IMR-90 (cell line): ENCODE data around the gene OR4Q3. TPM values are rescaled to one million over a fixed set of nuclear protein-coding genes. Genes with fewer than 3 reads are reported as not detected.
"Not testable (repeated sequence)": the region's sequence is repeated elsewhere in the genome, so short reads cannot be mapped to it uniquely, and the experiment has no call there.

Experiments used
- ATAC-seq: fragments of 200-7000 bp; cut with Tn5 transposase; 2 replicates; pipeline ENCODE4 v1.9.1; 2020; ENCODE audit warnings: low read depth, mild to moderate bottlenecking, moderate library complexity
- BruUV-seq: library from RNA; stranded (reverse); fragments of 400-500 nt; replicated peaks from 2 replicates; lab custom pipeline; 2021; lab: Mats Ljungman, UMichigan
- CTCF ChIA-PET: fragments of 300-600 bp; formaldehyde crosslinking; extraction: SDS; loops from one replicate; lab custom pipeline; 2021; ENCODE audit warnings: antibody characterized with exemption; lab: Yijun Ruan, JAX
- POLR2A ChIA-PET: fragments of 300-600 bp; sonication (Branson Sonifier 250); formaldehyde crosslinking; loops from one replicate; lab custom pipeline; 2022; ENCODE audit warnings: antibody characterized with exemption; ENCODE audit not compliant: unreplicated experiment; lab: Charles Lee
- DNase-seq: peaks from one replicate; pipeline ENCODE4 v3.0.0; 2013
- H2AFZ ChIP-seq: replicated peaks from 2 replicates; pipeline ENCODE3; 2013; ENCODE audit warnings: low read length, mild to moderate bottlenecking; ENCODE audit not compliant: poor library complexity
- H2AK5ac ChIP-seq: 2 replicates; pipeline ENCODE4 v1.6.1; 2013; ENCODE audit warnings: low read depth, low read length, inconsistent platforms
- H2AK9ac ChIP-seq: replicated peaks from 2 replicates; pipeline ENCODE3; 2013; ENCODE audit warnings: mild to moderate bottlenecking, low read depth, low read length, moderate library complexity; ENCODE audit not compliant: poor library complexity
- H2BK120ac ChIP-seq: 2 replicates; pipeline ENCODE4 v1.6.1; 2013; ENCODE audit warnings: low read depth, low read length, inconsistent platforms
- H2BK15ac ChIP-seq: 3 replicates; pipeline ENCODE4 v1.6.1; 2013; ENCODE audit warnings: low read depth, low read length, inconsistent platforms
- H2BK20ac ChIP-seq: 2 replicates; pipeline ENCODE4 v1.6.1; 2013; ENCODE audit warnings: low read depth, mild to moderate bottlenecking, inconsistent platforms, low read length, moderate library complexity
- H2BK5ac ChIP-seq: 2 replicates; pipeline ENCODE4 v1.6.1; 2013; ENCODE audit warnings: mild to moderate bottlenecking, low read depth, low read length, inconsistent platforms; ENCODE audit not compliant: poor library complexity, severe bottlenecking
- H3K14ac ChIP-seq: replicated peaks from 2 replicates; pipeline ENCODE4 v1.6.1; 2013; ENCODE audit warnings: low read depth, low read length, inconsistent platforms
- H3K18ac ChIP-seq: 2 replicates; pipeline ENCODE4 v1.6.1; 2013; ENCODE audit warnings: low read depth, low read length, control low read depth
- H3K23ac ChIP-seq: 2 replicates; pipeline ENCODE4 v1.6.1; 2013; ENCODE audit warnings: low read depth, low read length, inconsistent platforms
- H3K27ac ChIP-seq: 2 replicates; pipeline ENCODE4 v1.5.1; 2013; ENCODE audit warnings: mild to moderate bottlenecking, control low read depth, low read length; ENCODE audit not compliant: insufficient read depth
- H3K27me3 ChIP-seq: 2 replicates; pipeline ENCODE4 v1.6.1; 2013; ENCODE audit warnings: low read length; ENCODE audit not compliant: control insufficient read depth, insufficient read depth
- H3K36me3 ChIP-seq: 2 replicates; pipeline ENCODE4 v1.6.1; 2013; ENCODE audit warnings: low read length, mixed read lengths; ENCODE audit not compliant: control insufficient read depth, insufficient read depth
- H3K4ac ChIP-seq: 2 replicates; pipeline ENCODE4 v1.6.1; 2013; ENCODE audit warnings: low read depth, low read length, inconsistent platforms
- H3K4me1 ChIP-seq: 2 replicates; pipeline ENCODE4 v1.6.1; 2013; ENCODE audit warnings: low read length, mixed read lengths; ENCODE audit not compliant: control insufficient read depth, insufficient read depth
- H3K4me2 ChIP-seq: 2 replicates; pipeline ENCODE4 v1.6.1; 2013; ENCODE audit warnings: low read depth, mild to moderate bottlenecking, control low read depth, low read length, moderate library complexity
- H3K4me3 ChIP-seq: 2 replicates; pipeline ENCODE4 v1.5.1; 2013; ENCODE audit warnings: low read depth, mild to moderate bottlenecking, control low read depth, low read length, moderate library complexity; ENCODE audit not compliant: insufficient read depth
- H3K56ac ChIP-seq: 2 replicates; pipeline ENCODE4 v1.6.1; 2013; ENCODE audit warnings: low read length, inconsistent platforms; ENCODE audit not compliant: insufficient read depth; ENCODE audit errors: extremely low read depth
- H3K79me1 ChIP-seq, 2 experiments: 2 replicates each; pipeline ENCODE4 v1.6.1; 2013; ENCODE audit warnings: low read length in 2 of 2, inconsistent platforms in 1 of 2, low read depth in 1 of 2
- H3K9ac ChIP-seq: 2 replicates; pipeline ENCODE4 v1.6.1; 2013; ENCODE audit warnings: low read depth, low read length, control low read depth
- H3K9me1 ChIP-seq: 2 replicates; pipeline ENCODE4 v1.6.1; 2013; ENCODE audit warnings: low read length, inconsistent platforms; ENCODE audit not compliant: insufficient read depth
- H3K9me3 ChIP-seq: 2 replicates; pipeline ENCODE4 v1.6.1; 2013; ENCODE audit warnings: low read length; ENCODE audit not compliant: control insufficient read depth, insufficient read depth
- H4K20me1 ChIP-seq: 2 replicates; pipeline ENCODE4 v1.6.1; 2013; ENCODE audit warnings: low read length, inconsistent platforms; ENCODE audit not compliant: insufficient read depth
- H4K5ac ChIP-seq: 2 replicates; pipeline ENCODE4 v1.6.1; 2013; ENCODE audit warnings: mild to moderate bottlenecking, low read depth, low read length, control low read depth
- H4K8ac ChIP-seq, 2 experiments: 2 replicates each; pipeline ENCODE4 v1.6.1; 2013; ENCODE audit warnings: low read depth in 2 of 2, low read length in 2 of 2, control low read depth in 1 of 2, inconsistent platforms in 1 of 2
- H4K91ac ChIP-seq: 2 replicates; pipeline ENCODE4 v1.6.1; 2013; ENCODE audit warnings: low read depth, low read length, inconsistent platforms; ENCODE audit not compliant: insufficient read depth
- whole genome bisulfite sequencing, 2 experiments: methylation state at CpG; one replicate each; pipeline versions ENCODE4 v1.1.5 to v1.1.7; 2013; ENCODE audit warnings: missing lambda C conversion rate in 2 of 2; ENCODE audit not compliant: insufficient read length in 1 of 2; ENCODE audit errors: extremely low coverage in 2 of 2; 5-methylcytosine and 5-hydroxymethylcytosine counted together
- dilution Hi-C: fragments of 300-500 bp; cut with HindIII; formaldehyde crosslinking; loops from one replicate; pipeline ENCODE4 v1.14.3; 2018; ENCODE audit warnings: low sequenced_read_pairs; ENCODE audit not compliant: unreplicated experiment
- in situ Hi-C: fragments of 300-500 bp; cut with MboI; formaldehyde crosslinking; loops from 3 replicates; pipeline ENCODE4 v1.14.3; 2019; ENCODE audit warnings: low sequenced_read_pairs, inconsistent platforms, mixed read lengths
- intact Hi-C: fragments of 100-400 bp; cut with micrococcal nuclease; formaldehyde crosslinking; loops from 2 replicates; pipeline ENCODE4 v1.10.0; 2022
- microRNA-seq, 2 experiments: library from miRNA; stranded (forward) in 1 of 2; unstranded in 1 of 2; fragments of 10-50 nt in 1 of 2; fragments of <30 nt in 1 of 2; gene quantifications in 1 of 2; microRNA quantifications in 1 of 2; one replicate each; pipeline versions ENCODE3 to v1.1.0; 2013 to 2020; ENCODE audit not compliant: insufficient read depth in 1 of 2, insufficient read length in 1 of 2, unreplicated experiment in 1 of 2
- polyA plus RNA-seq, 3 experiments: library from polyadenylated mRNA; depleted of rRNA; stranded (reverse); fragments of >200 nt; gene quantifications; 2 replicates each; pipeline ENCODE4 v1.2.3, GENCODE V29; 2012; ENCODE audit warnings: low replicate concordance in 1 of 3
- small RNA-seq, 5 experiments: library from RNA; depleted of rRNA; stranded (forward); fragments of <200 nt; gene quantifications; one replicate each; pipeline ENCODE3, GENCODE V24; 2012
- total RNA-seq: library from RNA; depleted of rRNA; stranded (reverse); fragments of >200 nt; gene quantifications from 2 replicates; pipeline ENCODE4 v1.2.3, GENCODE V29; 2012; rRNA removed

OR4Q3 gene
- total and polyA plus RNA-seq, 2 of the 4 experiments (the other 2 are of a cell fraction): not detected

GRCh38 chr14:19796520-19797108 lies 53.2 kb downstream of the OR4Q3 start:
- H3K9me1 ChIP-seq, POLR2A ChIA-PET, H2AK5ac ChIP-seq, H3K79me1 ChIP-seq, H2BK120ac ChIP-seq, H3K4me3 ChIP-seq, H3K56ac ChIP-seq, dilution Hi-C loops, DNase-seq, H2AFZ ChIP-seq, H4K8ac ChIP-seq, H4K20me1 ChIP-seq, in situ Hi-C loops, H3K36me3 ChIP-seq, ATAC-seq, intact Hi-C loops, H2BK5ac ChIP-seq, H3K4me2 ChIP-seq, H2BK15ac ChIP-seq, H4K91ac ChIP-seq, CTCF ChIA-PET, H3K27me3 ChIP-seq, H3K23ac ChIP-seq, BruUV-seq, H3K9ac ChIP-seq, H3K18ac ChIP-seq, H2AK9ac ChIP-seq, H4K5ac ChIP-seq, H3K14ac ChIP-seq, H2BK20ac ChIP-seq, H3K4ac ChIP-seq, H3K27ac ChIP-seq, H3K4me1 ChIP-seq: not testable (repeated sequence)
- WGBS, 2 experiments: 43% methylated on average over 4 of the region's 10 CpGs; no CpG with 5 or more reads in 1 of the 2 experiments
- H3K9me3 ChIP-seq: peaks cover 36% of the 10 kb centered on the region

Small RNA genes lying within 50 kb of the gene (microRNA-seq; reads per million reads assigned to microRNA genes)
- not detected for gene AL512310.1 (ENCODE audit: insufficient read depth, insufficient read length)

Small RNA genes lying within 50 kb of the gene (small RNA-seq; reads per million reads assigned to genes)
- gene AL512310.1: 0 reads per million in 5 experiments

Other genes with a start within 250 kb of the OR4Q3 start
- gene OR11H2, start 29.7 kb upstream of the OR4Q3 start, total RNA-seq: not detected in 2 replicates
- gene OR11H2, start 29.7 kb upstream of the OR4Q3 start, polyA plus RNA-seq (2012; rRNA removed): not detected in 2 replicates
- not detected in 2 replicates for gene OR4M1, start 29.9 kb downstream of the OR4Q3 start, total RNA-seq
- gene OR4M1, start 29.9 kb downstream of the OR4Q3 start, polyA plus RNA-seq (2012; rRNA removed): not detected in 2 replicates
- gene OR4N2, start 60.2 kb downstream of the OR4Q3 start, total RNA-seq: not detected in 2 replicates
- gene OR4N2, start 60.2 kb downstream of the OR4Q3 start, polyA plus RNA-seq (2012; rRNA removed): not detected in 2 replicates
- gene OR4K2, start 131.6 kb downstream of the OR4Q3 start, total RNA-seq: not detected in 2 replicates
- not detected in 2 replicates for gene OR4K2, start 131.6 kb downstream of the OR4Q3 start, polyA plus RNA-seq (2012; rRNA removed)
- not detected in 2 replicates for gene OR4K5, start 177.0 kb downstream of the OR4Q3 start, total RNA-seq
- gene OR4K5, start 177.0 kb downstream of the OR4Q3 start, polyA plus RNA-seq (2012; rRNA removed): not detected in 2 replicates
- gene OR4K1, start 187.3 kb downstream of the OR4Q3 start, total RNA-seq: not detected in 2 replicates
- gene OR4K1, start 187.3 kb downstream of the OR4Q3 start, polyA plus RNA-seq (2012; rRNA removed): not detected in 2 replicates
- not detected in 2 replicates for gene OR4K15, start 232.0 kb downstream of the OR4Q3 start, total RNA-seq
- gene OR4K15, start 232.0 kb downstream of the OR4Q3 start, polyA plus RNA-seq (2012; rRNA removed): not detected in 2 replicates